CD4-positive, alpha-beta T cell treated with Interleukin-10 for 1 hour (primary cell): ENCODE measurements around the gene GINM1.

Experiments used
- DNase-seq: peaks from one replicate; pipeline ENCODE4 v3.0.0-alpha.2; 2020

GINM1 gene

DNA sequence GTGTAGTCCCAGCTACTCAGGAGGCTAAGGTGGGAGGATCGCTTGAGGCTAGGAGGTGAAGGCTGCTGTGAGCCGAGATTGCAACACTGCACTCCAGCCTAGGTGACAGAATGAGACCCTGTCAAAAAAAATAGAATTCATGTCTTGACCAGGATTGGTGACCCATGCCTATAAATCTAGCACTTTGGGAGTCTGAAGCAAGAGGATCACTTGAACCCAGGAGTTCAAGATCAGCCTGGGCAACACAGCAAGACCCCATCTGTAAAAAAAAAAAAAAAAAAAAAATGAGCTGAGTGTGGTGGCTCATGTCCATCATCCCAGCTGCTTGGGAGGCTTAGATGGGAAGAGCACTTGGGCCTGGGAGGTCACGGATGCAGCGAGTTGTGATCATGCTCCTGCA lies 34.3 kb downstream of the GINM1 start:
- DNase-seq: no peak

DNA sequence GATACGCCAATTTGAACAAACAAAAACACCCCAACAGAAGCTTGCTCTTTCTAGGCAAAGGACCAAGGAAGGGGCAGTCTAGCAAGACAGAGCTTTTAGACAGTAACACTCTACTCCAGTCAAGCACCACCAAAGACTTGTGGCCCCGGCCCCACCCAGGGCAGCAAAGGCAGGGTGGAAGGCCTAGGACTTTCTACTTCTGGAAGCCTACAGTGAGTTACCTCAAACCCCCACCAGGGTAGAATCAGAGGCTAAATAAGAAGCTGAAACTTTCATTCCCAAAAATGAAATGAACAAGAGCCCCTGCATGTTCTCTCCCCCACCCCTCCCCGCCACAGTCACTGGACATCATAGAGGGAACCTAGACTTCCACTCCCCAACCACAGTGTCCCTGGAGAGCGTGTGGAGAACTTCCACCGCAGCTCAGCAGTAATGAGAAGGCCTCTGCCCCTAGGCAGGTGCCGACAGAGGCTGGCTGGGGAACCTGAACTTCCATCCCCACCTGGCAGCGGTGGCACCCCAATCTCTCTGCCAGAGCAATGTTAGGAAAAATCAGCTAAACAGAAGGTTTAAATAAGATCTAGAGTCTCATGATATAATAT lies 42.3 kb downstream of the GINM1 start:
- DNase-seq: no peak

GRCh38 chr6:149614337-149614736 lies 48.2 kb downstream of the GINM1 start:
- no peak for DNase-seq

DNA sequence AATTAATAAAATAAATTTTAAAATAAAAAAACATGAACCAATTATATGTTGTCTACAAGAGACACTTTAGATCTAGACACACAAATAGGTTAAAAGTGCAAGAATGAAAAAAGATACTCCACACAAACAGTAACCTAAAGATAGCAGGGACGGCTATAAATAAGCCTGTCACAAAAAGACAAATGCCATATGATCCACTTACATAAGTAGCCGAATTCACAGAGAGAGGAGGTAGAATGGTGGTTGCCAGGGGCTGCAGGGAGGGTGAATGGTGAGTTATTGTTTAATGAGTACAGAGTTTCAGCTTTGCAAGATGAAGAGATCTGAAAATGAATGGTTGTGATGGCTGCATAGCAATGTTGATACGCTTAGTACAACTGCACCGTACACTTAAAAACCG lies 49.6 kb downstream of the GINM1 start:
- DNase-seq: no peak

- no peak for DNase-seq
Observed at GRCh38 chr6:149627672-149628071, 61.5 kb downstream of the GINM1 start.

- no peak for DNase-seq
Observed at GRCh38 chr6:149628875-149629510, 62.8 kb downstream of the GINM1 start.

DNA sequence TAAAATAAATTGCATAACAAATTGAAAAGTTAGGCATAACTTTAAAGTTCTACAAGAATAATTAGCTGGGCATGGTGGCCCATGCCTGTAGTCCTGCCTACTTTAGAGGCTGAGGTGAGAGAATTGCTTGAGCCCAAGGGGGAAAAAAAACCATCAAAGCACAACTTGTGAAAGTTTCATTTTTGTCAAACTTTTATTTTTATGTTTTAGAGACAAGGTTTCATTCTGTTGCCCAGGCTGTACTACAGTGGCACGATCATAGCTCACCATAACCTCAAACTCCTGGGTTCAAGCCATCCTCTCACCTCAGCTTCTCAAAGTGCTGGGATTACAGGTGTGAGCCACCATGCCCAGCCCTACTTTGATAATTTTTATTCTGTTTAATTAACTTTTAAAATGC lies 68.1 kb downstream of the GINM1 start:
- DNase-seq: no peak

DNA sequence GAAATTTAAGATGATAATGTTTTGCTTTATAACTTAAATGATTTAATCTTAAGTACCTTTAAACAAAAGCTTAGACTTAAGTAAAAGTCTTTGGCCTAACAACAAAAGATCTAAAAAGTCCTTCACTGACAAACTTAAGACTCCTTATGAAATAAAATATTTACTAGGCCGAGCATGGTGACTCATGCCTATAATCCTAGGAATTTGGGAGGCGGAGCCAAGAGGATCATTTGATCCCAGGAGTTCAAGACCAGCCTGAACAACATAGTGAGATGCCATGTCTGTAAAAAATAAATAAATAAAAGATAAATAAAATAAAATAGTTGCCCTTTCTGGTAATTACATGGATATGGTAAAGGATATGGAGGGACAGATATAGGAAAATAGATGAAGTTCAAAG lies 69.9 kb downstream of the GINM1 start:
- no peak for DNase-seq
